Measurements from ENCODE around the gene GNAQ.

DNA sequence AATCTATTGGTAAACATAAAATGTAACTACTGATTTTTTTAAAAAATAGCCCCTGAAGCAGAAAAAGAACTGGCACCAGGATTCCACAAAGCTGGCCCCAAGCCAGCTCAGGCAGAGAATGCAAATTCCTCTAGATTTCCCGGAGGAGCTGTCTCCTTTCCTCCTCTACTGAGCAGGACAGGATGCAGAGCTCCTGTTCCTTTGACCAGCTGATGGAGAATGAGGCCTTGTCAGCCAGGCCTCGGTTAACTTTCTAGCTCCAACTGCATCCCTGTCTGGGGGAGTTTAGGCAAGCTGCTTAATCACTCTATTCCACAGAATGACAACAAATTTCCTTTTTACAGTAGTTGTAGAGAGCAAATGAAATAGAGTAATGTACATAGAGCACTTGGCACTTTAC lies 155.5 kb downstream of the GNAQ start:
- TF ChIP-seq, protein P1, sequence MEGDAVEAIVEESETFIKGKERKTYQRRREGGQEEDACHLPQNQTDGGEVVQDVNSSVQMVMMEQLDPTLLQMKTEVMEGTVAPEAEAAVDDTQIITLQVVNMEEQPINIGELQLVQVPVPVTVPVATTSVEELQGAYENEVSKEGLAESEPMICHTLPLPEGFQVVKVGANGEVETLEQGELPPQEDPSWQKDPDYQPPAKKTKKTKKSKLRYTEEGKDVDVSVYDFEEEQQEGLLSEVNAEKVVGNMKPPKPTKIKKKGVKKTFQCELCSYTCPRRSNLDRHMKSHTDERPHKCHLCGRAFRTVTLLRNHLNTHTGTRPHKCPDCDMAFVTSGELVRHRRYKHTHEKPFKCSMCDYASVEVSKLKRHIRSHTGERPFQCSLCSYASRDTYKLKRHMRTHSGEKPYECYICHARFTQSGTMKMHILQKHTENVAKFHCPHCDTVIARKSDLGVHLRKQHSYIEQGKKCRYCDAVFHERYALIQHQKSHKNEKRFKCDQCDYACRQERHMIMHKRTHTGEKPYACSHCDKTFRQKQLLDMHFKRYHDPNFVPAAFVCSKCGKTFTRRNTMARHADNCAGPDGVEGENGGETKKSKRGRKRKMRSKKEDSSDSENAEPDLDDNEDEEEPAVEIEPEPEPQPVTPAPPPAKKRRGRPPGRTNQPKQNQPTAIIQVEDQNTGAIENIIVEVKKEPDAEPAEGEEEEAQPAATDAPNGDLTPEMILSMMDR (IDR thresholded peaks at IDR 0.05; ENCODE audit: low read depth, low read length, poor library complexity, severe bottlenecking): no peak
- TF ChIP-seq EZH2phosphoT487 (IDR thresholded peaks at IDR 0.05; ENCODE audit: borderline replicate concordance, low read length): no peak

All from DOHH2 (cell line).